ENCODE measurements around the gene LYZ.

DNA sequence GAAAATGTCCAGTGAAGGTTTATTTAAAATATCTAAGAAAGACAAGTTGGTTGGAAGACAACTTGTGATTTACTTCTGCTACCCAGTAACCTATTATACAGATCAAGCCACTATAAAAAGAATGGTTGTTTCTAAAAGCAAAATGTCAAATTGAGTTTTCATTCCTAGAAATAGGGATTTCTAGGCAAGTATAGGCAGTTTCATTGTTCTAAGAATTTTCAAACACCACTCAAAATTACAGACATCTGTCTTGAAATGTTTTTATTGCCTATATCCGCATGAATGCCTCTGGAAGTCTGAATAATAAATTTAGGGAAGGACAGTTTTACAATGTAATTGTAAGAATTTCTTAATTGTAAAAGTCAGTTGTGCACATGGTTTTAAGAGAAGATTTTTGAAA, 20.0 kb downstream of the LYZ start:
- TF ChIP-seq, protein P1, sequence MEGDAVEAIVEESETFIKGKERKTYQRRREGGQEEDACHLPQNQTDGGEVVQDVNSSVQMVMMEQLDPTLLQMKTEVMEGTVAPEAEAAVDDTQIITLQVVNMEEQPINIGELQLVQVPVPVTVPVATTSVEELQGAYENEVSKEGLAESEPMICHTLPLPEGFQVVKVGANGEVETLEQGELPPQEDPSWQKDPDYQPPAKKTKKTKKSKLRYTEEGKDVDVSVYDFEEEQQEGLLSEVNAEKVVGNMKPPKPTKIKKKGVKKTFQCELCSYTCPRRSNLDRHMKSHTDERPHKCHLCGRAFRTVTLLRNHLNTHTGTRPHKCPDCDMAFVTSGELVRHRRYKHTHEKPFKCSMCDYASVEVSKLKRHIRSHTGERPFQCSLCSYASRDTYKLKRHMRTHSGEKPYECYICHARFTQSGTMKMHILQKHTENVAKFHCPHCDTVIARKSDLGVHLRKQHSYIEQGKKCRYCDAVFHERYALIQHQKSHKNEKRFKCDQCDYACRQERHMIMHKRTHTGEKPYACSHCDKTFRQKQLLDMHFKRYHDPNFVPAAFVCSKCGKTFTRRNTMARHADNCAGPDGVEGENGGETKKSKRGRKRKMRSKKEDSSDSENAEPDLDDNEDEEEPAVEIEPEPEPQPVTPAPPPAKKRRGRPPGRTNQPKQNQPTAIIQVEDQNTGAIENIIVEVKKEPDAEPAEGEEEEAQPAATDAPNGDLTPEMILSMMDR (IDR thresholded peaks at IDR 0.05): no peak
- no peak for TF ChIP-seq POLR2A (IDR thresholded peaks at IDR 0.05)

All from thyroid gland (tissue), 4 donors.